Stimulated activated CD8-positive, alpha-beta memory T cell treated with anti-CD3 and anti-CD28 coated beads, Interleukin-7, amount 100 ng/mL, for 1 hour (primary cell): ENCODE results near the gene PIKFYVE.
"Not testable (repeated sequence)": the region's sequence is repeated elsewhere in the genome, so short reads cannot be mapped to it uniquely, and the experiment has no call there.

Experiments
- DNase-seq, 2 donors: peaks; one replicate each; pipeline ENCODE4 v3.0.0-alpha.2; 2020; ENCODE audit warnings: low read depth in 2 of 2

PIKFYVE gene

GRCh38 chr2:208254118-208254870 lies 11.8 kb upstream of the PIKFYVE start:
- peak; percentile 58 to 62 for DNase-seq

GRCh38 chr2:208254871-208255556 lies 11.0 kb upstream of the PIKFYVE start, which contains the start of gene IDH1:
Gene IDH1 (minus strand): TSS chr2:208255071. CDS start chr2:208251551, 3,520 bp downstream.
- DNase-seq, result peak; percentile 84 to 96

DNA sequence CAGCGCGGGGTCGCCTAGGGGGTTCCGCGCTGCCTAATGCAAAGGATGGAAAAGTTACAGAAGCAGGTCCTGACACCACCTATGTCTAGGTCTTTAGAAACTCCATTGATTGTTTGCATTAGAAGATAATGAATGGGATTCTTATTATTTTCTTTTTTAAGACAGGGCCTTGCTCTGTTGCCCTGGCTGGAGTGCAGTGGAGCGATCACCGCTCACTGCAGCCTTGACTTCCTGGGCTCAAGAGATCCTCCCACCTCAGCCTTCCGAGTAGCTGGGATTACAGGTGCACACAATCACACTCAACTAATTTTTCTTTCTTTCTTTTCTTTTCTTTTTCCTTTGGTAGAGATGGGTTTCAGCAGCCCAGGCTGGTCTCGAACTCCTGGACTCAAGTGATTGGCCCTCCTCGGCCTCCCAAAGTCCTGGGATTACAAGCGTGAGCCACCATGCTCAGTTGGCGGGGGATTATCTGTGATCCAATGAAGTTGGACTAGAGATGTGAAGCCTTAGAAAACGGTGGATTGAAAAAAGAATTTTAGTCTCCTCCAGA lies 10.4 kb upstream of the PIKFYVE start:
- DNase-seq, result no peak

DNA sequence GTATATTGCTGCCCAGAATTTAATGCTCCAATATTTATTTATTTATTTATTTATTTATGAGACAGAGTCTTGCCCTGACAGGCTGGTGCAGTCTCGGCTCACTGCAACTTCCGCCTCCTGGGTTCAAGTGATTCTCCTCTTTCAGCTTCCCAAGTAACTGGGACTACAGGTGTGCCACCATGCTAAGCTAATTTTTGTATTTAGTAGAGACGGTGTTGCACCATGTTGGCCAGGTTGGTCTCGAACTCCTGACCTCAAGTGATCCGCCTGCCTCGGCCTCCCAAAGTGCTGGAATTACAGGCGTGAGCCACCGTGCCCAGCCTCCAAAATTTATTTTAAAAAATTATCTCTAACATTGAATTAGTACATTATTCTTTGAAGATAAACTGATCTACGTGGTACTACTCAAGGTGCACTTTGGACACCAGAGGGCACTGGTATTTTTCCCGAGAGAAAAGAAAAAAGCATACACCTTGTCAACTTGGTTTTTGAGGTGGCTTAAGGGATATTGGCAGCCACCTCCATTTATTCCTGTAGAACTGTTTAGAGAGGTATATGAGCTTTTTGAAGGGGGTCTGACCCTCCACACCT lies 9.8 kb upstream of the PIKFYVE start:
- DNase-seq, result no peak

DNA sequence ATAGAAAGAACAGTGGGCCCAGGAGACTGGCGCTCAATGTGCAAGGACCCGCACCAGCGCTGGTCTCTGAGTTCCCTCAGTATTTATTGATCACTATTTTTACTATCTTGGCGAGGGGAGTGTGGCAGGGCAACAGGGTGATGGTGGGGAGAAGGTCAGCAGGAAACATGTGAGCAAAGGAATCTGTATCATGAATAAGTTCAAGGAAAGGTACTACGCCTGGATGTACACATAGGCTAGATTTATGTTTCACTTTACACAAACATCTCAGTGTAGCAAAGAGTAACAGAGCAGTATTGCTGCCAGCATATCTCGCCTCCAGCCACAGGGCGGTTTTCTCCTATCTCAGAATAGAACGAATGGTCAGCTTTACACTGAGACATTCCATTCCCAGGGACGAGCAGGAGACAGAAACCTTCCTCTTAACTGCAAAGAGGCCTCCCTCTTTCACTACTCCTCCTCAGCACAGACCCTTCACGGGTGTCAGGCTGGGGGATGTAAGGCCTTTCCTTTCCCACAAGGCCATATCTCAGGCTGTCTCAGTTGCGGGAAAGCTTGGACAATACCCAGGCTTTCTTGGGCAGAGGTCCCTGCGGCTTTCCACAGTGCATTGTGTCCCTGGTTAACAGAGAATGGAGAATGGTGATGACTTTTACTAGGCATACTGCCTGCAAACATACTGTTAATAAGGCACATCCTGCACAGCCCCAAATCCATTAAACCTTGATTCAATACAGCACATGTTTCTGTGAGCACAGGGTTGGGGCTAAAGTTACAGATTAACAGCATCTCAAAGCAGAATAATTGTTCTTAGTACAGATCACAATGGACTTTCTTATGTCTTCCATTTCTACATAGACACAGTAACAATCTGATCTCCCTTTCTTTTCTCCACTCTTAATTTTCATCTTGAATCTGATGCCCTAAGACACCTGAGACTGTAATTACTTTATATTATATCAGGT lies 8.9 kb upstream of the PIKFYVE start:
- not testable (repeated sequence) for DNase-seq

DNA sequence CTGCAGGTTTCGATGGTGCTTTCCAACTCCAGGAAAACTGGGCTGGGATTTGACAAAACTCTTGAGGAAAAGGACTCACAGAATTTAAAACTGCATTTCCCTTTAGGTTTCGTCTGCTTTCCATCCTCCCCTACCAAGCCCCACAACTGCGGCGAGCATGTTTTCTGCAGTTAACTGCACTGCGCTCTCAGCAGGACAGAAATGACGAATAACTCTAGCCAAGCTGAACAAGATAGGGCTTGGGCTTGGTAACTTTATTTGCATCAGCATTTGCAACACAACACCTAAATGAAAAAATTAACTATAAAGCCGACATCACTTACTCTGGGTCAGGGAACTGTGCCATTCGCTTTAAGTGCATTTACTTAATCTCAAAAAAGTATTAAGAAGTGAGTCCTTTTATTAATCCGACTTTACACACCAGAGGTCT lies 669 bp upstream of the PIKFYVE start:
- DNase-seq, result no peak

DNA sequence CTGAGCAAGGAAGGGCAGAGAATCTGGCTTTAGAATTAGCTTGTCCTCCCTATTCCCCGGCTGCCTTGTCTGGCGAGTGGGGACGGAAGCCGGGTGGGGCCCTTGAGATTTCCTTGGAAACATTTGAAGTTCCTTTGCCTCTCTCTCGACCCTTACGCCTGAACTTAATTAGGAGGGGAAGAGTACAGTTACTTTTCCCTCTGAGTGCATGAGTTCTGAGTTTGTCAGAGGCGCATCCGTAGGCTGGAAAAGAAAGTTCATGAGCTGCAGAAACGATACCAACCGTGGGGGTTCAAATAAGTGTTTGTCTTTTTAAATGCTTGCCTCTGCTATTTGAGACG lies 468 bp downstream of the PIKFYVE start:
- no peak for DNase-seq

GRCh38 chr2:208266936-208267335 lies 881 bp downstream of the PIKFYVE start:
- no peak for DNase-seq

DNA sequence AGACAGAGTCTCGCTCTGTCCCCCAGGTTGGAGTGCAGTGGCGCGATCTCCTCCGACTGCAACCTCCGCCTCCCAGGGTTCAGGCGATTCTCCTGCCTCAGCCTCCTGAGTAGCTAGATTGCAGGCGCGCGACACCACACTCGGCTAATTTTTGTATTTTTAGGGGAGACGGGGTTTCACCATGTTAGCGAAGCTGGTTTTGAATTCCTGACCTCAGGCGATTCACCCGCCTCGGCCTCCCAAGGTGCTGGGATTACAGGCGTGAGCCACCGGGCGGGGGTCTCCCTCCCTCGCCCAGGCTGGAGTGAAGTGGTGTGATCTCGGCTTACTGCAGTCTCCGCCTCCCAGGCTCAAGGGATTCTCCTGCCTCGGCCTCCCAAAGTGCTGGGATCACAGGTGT lies 1.5 kb downstream of the PIKFYVE start:
- DNase-seq, result not testable (repeated sequence)

GRCh38 chr2:208268156-208268952 lies 2.3 kb downstream of the PIKFYVE start:
- no peak for DNase-seq

DNA sequence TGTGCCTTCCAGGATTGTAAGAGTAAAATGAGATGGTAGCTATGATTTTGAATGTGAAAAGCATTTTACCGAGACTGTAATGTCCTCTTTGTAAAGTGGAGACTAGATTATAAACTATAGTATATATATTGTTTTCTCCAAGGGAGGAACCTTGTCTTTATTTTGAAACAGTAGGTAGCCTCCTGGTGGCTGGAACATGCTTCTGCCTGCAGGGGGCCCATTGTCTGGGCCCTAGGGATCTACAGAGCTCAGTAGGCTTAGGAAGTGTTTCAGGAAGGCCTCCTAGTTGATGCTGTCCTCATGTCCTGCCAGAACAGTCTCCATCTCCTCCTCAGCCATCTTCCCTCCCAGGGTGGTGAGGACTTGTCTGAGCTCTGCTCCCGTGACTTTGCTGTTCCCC lies 3.0 kb downstream of the PIKFYVE start:
- no peak for DNase-seq

DNA sequence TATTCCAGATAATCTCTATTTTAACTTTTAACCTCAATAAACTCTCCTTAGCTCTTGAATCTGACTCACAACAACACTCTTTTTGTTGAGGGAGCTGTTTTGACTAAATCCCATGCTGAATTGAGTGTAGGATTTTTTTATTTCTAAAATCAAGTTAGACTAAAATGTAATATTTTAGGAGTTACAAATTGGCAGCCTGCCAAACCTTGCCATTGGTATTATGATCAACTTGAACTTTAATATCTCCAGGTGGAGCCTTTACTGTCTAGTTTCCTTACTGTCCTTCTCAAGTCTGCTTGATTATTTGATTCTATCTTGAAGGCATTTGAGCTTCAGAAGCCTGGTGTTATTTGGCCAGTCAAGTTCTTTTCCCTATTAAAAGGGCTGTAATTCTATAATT lies 8.7 kb downstream of the PIKFYVE start:
- no peak for DNase-seq

GRCh38 chr2:208278549-208278948 lies 12.5 kb downstream of the PIKFYVE start:
- DNase-seq, result no peak

- DNase-seq, result no peak
These were observed 13.2 kb downstream of the PIKFYVE start for GRCh38 chr2:208279236-208279635.

GRCh38 chr2:208280234-208280633 lies 14.2 kb downstream of the PIKFYVE start:
- no peak for DNase-seq

GRCh38 chr2:208280933-208281332 lies 14.9 kb downstream of the PIKFYVE start:
- DNase-seq, result no peak

DNA sequence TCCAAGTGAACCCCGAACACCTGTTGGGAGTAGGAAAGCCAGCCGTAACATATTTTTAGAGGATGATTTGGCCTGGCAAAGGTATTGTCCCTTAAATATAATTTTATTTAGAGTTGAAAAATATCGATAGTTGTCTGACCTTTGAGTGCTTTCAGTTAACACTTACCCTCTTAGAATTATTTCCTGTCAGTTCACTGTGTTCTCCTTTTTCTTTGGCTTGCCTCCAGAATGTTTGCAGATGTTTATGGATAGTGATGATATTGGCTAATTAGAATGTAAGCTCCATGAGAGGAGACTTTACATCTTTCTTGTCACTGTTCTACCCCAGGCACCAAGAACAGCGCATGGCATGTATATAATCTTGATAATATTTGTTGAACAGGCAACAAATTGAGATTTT lies 19.8 kb downstream of the PIKFYVE start:
- no peak for DNase-seq

- DNase-seq, result no peak
These were observed 28.5 kb downstream of the PIKFYVE start for GRCh38 chr2:208294482-208295024.

DNA sequence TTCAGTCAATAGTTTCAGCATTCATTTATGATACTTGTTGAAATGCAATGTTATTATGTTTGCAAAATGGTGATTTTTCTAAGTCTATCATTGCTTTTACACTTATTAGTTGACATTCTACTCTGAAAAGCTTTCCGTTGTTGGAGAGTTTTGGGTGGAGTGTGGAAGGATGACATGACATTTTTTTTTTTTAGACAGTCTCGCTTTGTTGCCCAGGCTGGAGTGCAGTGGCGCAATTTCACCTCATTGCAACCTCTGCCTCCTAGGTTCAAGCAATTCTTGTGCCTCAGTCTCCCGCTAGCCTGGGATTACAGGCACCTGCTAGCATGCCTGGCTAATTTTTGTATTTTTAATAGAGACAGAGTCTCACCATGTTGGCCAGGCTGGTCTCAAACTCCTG lies 29.8 kb downstream of the PIKFYVE start:
- DNase-seq, result no peak

DNA sequence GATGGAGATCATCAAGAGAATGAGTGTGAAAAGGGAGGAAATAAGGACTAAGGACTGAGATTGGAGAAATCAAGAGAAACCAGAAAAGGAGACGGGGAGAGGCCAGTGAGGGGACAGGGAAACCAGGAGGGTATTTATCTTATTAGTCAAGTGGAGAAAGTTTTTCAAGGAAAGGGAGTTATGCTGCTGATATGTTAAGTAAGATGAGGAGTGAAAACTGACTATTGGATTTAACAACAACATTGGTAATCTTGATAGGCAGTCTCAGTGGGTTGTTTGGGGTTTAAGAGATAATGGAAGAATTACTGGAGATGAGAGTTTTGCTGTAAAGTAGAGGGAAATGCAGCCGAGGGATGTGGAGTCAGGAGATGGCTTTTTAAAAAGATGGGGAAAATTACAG lies 30.6 kb downstream of the PIKFYVE start:
- no peak for DNase-seq
